H9 (cell line): ENCODE data around the gene CSTA. TPM values are rescaled to one million over a fixed set of nuclear protein-coding genes. Genes with fewer than 3 reads are reported as not detected.

Source experiments
- DNase-seq: peaks from one replicate; pipeline ENCODE4 v3.0.0-alpha.2; 2017
- H2AFZ ChIP-seq: one replicate; pipeline ENCODE4 v1.6.1; 2013; ENCODE audit warnings: mild to moderate bottlenecking, low read length, control low read depth, moderate library complexity
- H2AK5ac ChIP-seq: 2 replicates; pipeline ENCODE4 v1.6.1; 2013; ENCODE audit warnings: low read length, control low read depth, mixed read lengths; ENCODE audit not compliant: insufficient read length
- H2BK120ac ChIP-seq: one replicate; pipeline ENCODE4 v1.6.1; 2013; ENCODE audit warnings: low read depth, mild to moderate bottlenecking, low read length, control low read depth, inconsistent platforms; ENCODE audit not compliant: poor library complexity, severe bottlenecking
- H2BK12ac ChIP-seq: 2 replicates; pipeline ENCODE4 v1.6.1; 2013; ENCODE audit warnings: low read length, control low read depth, mixed read lengths, low read depth; ENCODE audit not compliant: insufficient read length
- H2BK15ac ChIP-seq: 2 replicates; pipeline ENCODE4 v1.6.1; 2013; ENCODE audit warnings: low read depth, low read length, control low read depth
- H2BK20ac ChIP-seq: one replicate; pipeline ENCODE4 v1.6.1; 2013; ENCODE audit warnings: low read depth, mild to moderate bottlenecking, low read length, control low read depth, inconsistent platforms; ENCODE audit not compliant: poor library complexity, severe bottlenecking
- H2BK5ac ChIP-seq: 2 replicates; pipeline ENCODE4 v1.6.1; 2013; ENCODE audit warnings: low read length, control low read depth, mixed read lengths; ENCODE audit not compliant: insufficient read length
- H3K14ac ChIP-seq: 2 replicates; pipeline ENCODE4 v1.6.1; 2013; ENCODE audit warnings: low read length, control low read depth; ENCODE audit not compliant: insufficient read depth
- H3K18ac ChIP-seq: 2 replicates; pipeline ENCODE4 v1.6.1; 2013; ENCODE audit warnings: low read depth, mild to moderate bottlenecking, mixed read lengths, low read length, control low read depth; ENCODE audit not compliant: insufficient read length
- H3K23ac ChIP-seq: 2 replicates; pipeline ENCODE4 v1.6.1; 2013; ENCODE audit warnings: low read length, control low read depth, mixed read lengths, low read depth; ENCODE audit not compliant: insufficient read length
- H3K23me2 ChIP-seq: 2 replicates; pipeline ENCODE4 v1.6.1; 2013; ENCODE audit warnings: low read depth, mild to moderate bottlenecking, mixed read lengths, low read length, control low read depth; ENCODE audit not compliant: insufficient read length, poor library complexity, severe bottlenecking
- H3K27ac ChIP-seq: 2 replicates; pipeline ENCODE4 v1.5.1; 2013; ENCODE audit warnings: low read length, control low read depth, mixed read lengths, low read depth; ENCODE audit not compliant: insufficient read length
- H3K27me3 ChIP-seq: 2 replicates; pipeline ENCODE4 v1.6.1; 2013; ENCODE audit warnings: low read length, control low read depth, inconsistent platforms; ENCODE audit not compliant: insufficient read depth
- H3K4ac ChIP-seq: 2 replicates; pipeline ENCODE4 v1.6.1; 2013; ENCODE audit warnings: low read depth, mild to moderate bottlenecking, control low read depth, inconsistent platforms, low read length, moderate library complexity
- H3K4me1 ChIP-seq: 2 replicates; pipeline ENCODE4 v1.6.1; 2013; ENCODE audit warnings: low read length, control low read depth, inconsistent platforms; ENCODE audit not compliant: insufficient read depth
- H3K4me2 ChIP-seq: 2 replicates; pipeline ENCODE4 v1.6.1; 2013; ENCODE audit warnings: low read length, control low read depth, mixed read lengths; ENCODE audit not compliant: insufficient read length, insufficient read depth
- H3K56ac ChIP-seq: 2 replicates; pipeline ENCODE4 v1.6.1; 2013; ENCODE audit warnings: low read depth, mild to moderate bottlenecking, mixed read lengths, low read length, control low read depth; ENCODE audit not compliant: insufficient read length
- H3K79me1 ChIP-seq: 2 replicates; pipeline ENCODE4 v1.6.1; 2013; ENCODE audit warnings: low read depth, mild to moderate bottlenecking, moderate library complexity, low read length, control low read depth, inconsistent platforms; ENCODE audit not compliant: insufficient read depth, poor library complexity, severe bottlenecking
- H3K79me2 ChIP-seq: 2 replicates; pipeline ENCODE4 v1.6.1; 2013; ENCODE audit warnings: low read length, control low read depth, inconsistent platforms; ENCODE audit not compliant: insufficient read depth
- H3K9ac ChIP-seq: 2 replicates; pipeline ENCODE4 v1.6.1; 2013; ENCODE audit warnings: low read length, control low read depth, mixed read lengths; ENCODE audit not compliant: insufficient read length; ENCODE audit errors: extremely low read depth
- H3K9me3 ChIP-seq: one replicate; pipeline ENCODE4 v1.6.1; 2013; ENCODE audit warnings: low read depth, low read length, inconsistent platforms; ENCODE audit not compliant: control insufficient read depth
- H3T11ph ChIP-seq: one replicate; pipeline ENCODE4 v1.6.1; 2013; ENCODE audit warnings: mild to moderate bottlenecking, low read length, control low read depth, inconsistent platforms
- H4K20me1 ChIP-seq: one replicate; pipeline ENCODE4 v1.6.1; 2013; ENCODE audit not compliant: control insufficient read depth, insufficient read length, insufficient read depth
- H4K5ac ChIP-seq: 2 replicates; pipeline ENCODE4 v1.6.1; 2013; ENCODE audit warnings: low read depth, mild to moderate bottlenecking, mixed read lengths, low read length, control low read depth; ENCODE audit not compliant: insufficient read length
- H4K8ac ChIP-seq: replicated peaks from 2 replicates; pipeline ENCODE4 v1.6.1; 2013; ENCODE audit warnings: low read length, control low read depth, mixed read lengths, low read depth; ENCODE audit not compliant: insufficient read length
- H4K91ac ChIP-seq: 2 replicates; pipeline ENCODE4 v1.6.1; 2013; ENCODE audit warnings: low read depth, mild to moderate bottlenecking, moderate library complexity, mixed read lengths, low read length, control low read depth; ENCODE audit not compliant: insufficient read length
- H3K27ac Mint-ChIP-seq, 3 experiments: 2 replicates in 2 of 3; 3 replicates in 1 of 3; pipeline ENCODE4 v1.8.0; 2020 to 2021; ENCODE audit warnings: mixed read lengths in 3 of 3, mild to moderate bottlenecking in 1 of 3, moderate library complexity in 1 of 3
- H3K27me3 Mint-ChIP-seq: 2 replicates; pipeline ENCODE4 v1.8.0; 2021; ENCODE audit warnings: low read depth, mild to moderate bottlenecking, moderate library complexity, mixed read lengths
- H3K36me3 Mint-ChIP-seq, 3 experiments: 2 replicates in 2 of 3; 3 replicates in 1 of 3; pipeline ENCODE4 v1.8.0; 2020 to 2021; ENCODE audit warnings: low read depth in 3 of 3, mixed read lengths in 3 of 3; ENCODE audit not compliant: insufficient read depth in 1 of 3
- H3K4me1 Mint-ChIP-seq, 2 experiments: 2 replicates each; pipeline ENCODE4 v1.8.0; 2020; ENCODE audit warnings: mixed read lengths in 2 of 2
- H3K4me3 Mint-ChIP-seq, 2 experiments: 2 replicates in 1 of 2; 3 replicates in 1 of 2; pipeline ENCODE4 v1.8.0; 2020 to 2021; ENCODE audit warnings: mild to moderate bottlenecking in 2 of 2, mixed read lengths in 2 of 2, moderate library complexity in 1 of 2
- H3K9me3 Mint-ChIP-seq, 2 experiments: 2 replicates in 1 of 2; 3 replicates in 1 of 2; pipeline ENCODE4 v1.8.0; 2020; ENCODE audit warnings: mild to moderate bottlenecking in 2 of 2, mixed read lengths in 2 of 2, moderate library complexity in 1 of 2
- CTCF ChIP-seq: fragments of 200-600 bp; sonication (generic); conservative IDR thresholded peaks from 3 replicates; pipeline ENCODE4 v1.8.0; 2021; ENCODE audit warnings: antibody characterized with exemption, mild to moderate bottlenecking
- WGBS: extraction: QIAGEN DNeasy Blood & Tissue Kit; methylation state at CpG from one replicate; pipeline ENCODE4 v1.1.7; 2013; ENCODE audit warnings: missing lambda C conversion rate, low lambda C conversion rate, mixed read lengths; ENCODE audit not compliant: insufficient read length; ENCODE audit errors: extremely low coverage; 5-methylcytosine and 5-hydroxymethylcytosine counted together
- total RNA-seq: library from RNA; stranded (reverse); gene quantifications from 2 replicates; pipeline ENCODE4 v1.2.1, GENCODE V29; 2021

CSTA gene
- total RNA-seq, 1 experiment from 2014 or later: not detected

- Histone ChIP-seq H2AFZ (no peak overlapping the region), H2BK20ac (no peak overlapping the region), H3K14ac (no peak overlapping the region), H3K9ac (no peak overlapping the region), H3K27ac (no peak overlapping the region), H3K9me3 (no peaks in the 10 kb centered on the region), H2AK5ac (no peak overlapping the region), H3K18ac (no peak overlapping the region), H3K4me1 (no peaks in the 10 kb centered on the region), H3K4me2 (no peak overlapping the region), H2BK120ac (no peak overlapping the region), H3K23me2 (no peaks in the 10 kb centered on the region), H3K4ac (no peak overlapping the region), H4K20me1 (no peaks in the 10 kb centered on the region), H2BK12ac (no peak overlapping the region), H3K79me1 (no peaks in the 10 kb centered on the region), H4K8ac (no peak overlapping the region), H2BK15ac (no peak overlapping the region), H3K23ac (no peak overlapping the region), H4K5ac (no peak overlapping the region), H3T11ph (no peak overlapping the region), H2BK5ac (no peak overlapping the region), H3K27me3 (no peaks in the 10 kb centered on the region), H3K56ac (no peak overlapping the region), H4K91ac (no peak overlapping the region), H3K79me2 (no peaks in the 10 kb centered on the region)
- Mint-ChIP-seq H3K36me3 (no peaks in the 10 kb centered on the region; a peak in 1 of 7 replicates), H3K27me3 (no peaks in the 10 kb centered on the region; the same call in 1 of the 2 replicates), H3K9me3 (peaks cover 0 to 6% of the 10 kb centered on the region in 2 experiments; a peak in 3 of 5 replicates), H3K4me1 (no peaks in the 10 kb centered on the region), H3K27ac (no peak overlapping the region), H3K4me3 (no peak overlapping the region)
- no CpG with 5 or more reads among the region's 1 CpG for WGBS
- DNase-seq: no peak
- TF ChIP-seq CTCF: no peak
Measured at GRCh38 chr3:122349171-122349570, 24.1 kb downstream of the CSTA start.
